ENCODE data around the gene ZER1. TPM values are rescaled to one million over a fixed set of nuclear protein-coding genes. Genes with fewer than 3 reads are reported as not detected.
A peak's percentile ranks its signal among the peaks of the same experiment; 100 is the strongest.

ZER1 gene
- total and polyA plus RNA-seq, 2 of the 8 experiments (the other 6 are each of a cell fraction or from before 2014, with no cell fraction given): 20.5 to 26.6 TPM

GRCh38 chr9:128818099-128818838 is 46.5 kb upstream of the ZER1 start, which contains the start of gene ENDOG (continued):
- no peak for TF ChIP-seq JUN (IDR thresholded peaks at IDR 0.05; ENCODE audit: low read depth, low read length)
- peak; percentile 67; the same call in 1 of the 2 replicates for TF ChIP-seq TAF1 (IDR thresholded peaks at IDR 0.05; ENCODE audit: low read depth, low read length)
